AG04450 (cell line): Measurements from ENCODE around the gene KCNMA1. TPM values are rescaled to one million over a fixed set of nuclear protein-coding genes. Genes with fewer than 3 reads are reported as not detected.

Source experiments
- CTCF ChIA-PET: fragments of 300-600, 350-600 bp; formaldehyde crosslinking; extraction: SDS; loops from one replicate; lab custom pipeline; 2022; ENCODE audit warnings: antibody characterized with exemption, inconsistent platforms; lab: Charles Lee
- POLR2A ChIA-PET: fragments of 350-600 bp; formaldehyde crosslinking; extraction: SDS; loops from one replicate; lab custom pipeline; 2021; ENCODE audit warnings: antibody characterized with exemption, inconsistent platforms; lab: Yijun Ruan, JAX
- DNase-seq: peaks from one replicate; pipeline ENCODE4 v3.0.0-alpha.2; 2011; ENCODE audit warnings: low read depth, low spot score
- H3K27ac ChIP-seq: one replicate; pipeline ENCODE4 v1.5.1; 2012; ENCODE audit warnings: low read depth, low read length, control low read depth
- H3K27me3 ChIP-seq: one replicate; pipeline ENCODE4 v1.6.0; 2012; ENCODE audit warnings: low read length; ENCODE audit not compliant: control insufficient read depth, insufficient read depth
- H3K4me3 ChIP-seq: 2 replicates; pipeline ENCODE4 v1.5.1; 2011; ENCODE audit warnings: mild to moderate bottlenecking, low read depth, low read length, control low read depth
- H3K9me3 ChIP-seq: 2 replicates; pipeline ENCODE4 v1.5.1; 2012; ENCODE audit warnings: low read length; ENCODE audit not compliant: control insufficient read depth, insufficient read depth
- CTCF ChIP-seq: IDR thresholded peaks from 2 replicates; pipeline ENCODE4 v1.5.1; 2011; ENCODE audit warnings: low read depth, low read length, control low read depth, inconsistent platforms
- polyA plus RNA-seq: library from polyadenylated mRNA; depleted of rRNA; stranded (reverse); fragments of >200 nt; gene quantifications from 2 replicates; pipeline ENCODE4 v1.2.3, GENCODE V29; 2011

The KCNMA1 gene
- polyA plus RNA-seq, 1 experiment = 58.8 TPM

GRCh38 chr10:77398986-77399755 lies 238.4 kb downstream of the KCNMA1 start:
- POLR2A ChIA-PET = no interaction called here
- CTCF ChIA-PET = no interaction called here
- TF ChIP-seq CTCF = no peak
- no peak overlapping the region for H3K27ac ChIP-seq
- DNase-seq = no peak
- no peak overlapping the region for H3K4me3 ChIP-seq
- H3K9me3 ChIP-seq = no peaks in the 10 kb centered on the region
- H3K27me3 ChIP-seq = no peaks in the 10 kb centered on the region

GRCh38 chr10:77398558-77398957 lies 239.1 kb downstream of the KCNMA1 start:
- H3K27ac ChIP-seq = no peak overlapping the region
- no peaks in the 10 kb centered on the region for H3K9me3 ChIP-seq
- H3K4me3 ChIP-seq = no peak overlapping the region
- H3K27me3 ChIP-seq = no peaks in the 10 kb centered on the region
- no peak for TF ChIP-seq CTCF
- ChIA-PET CTCF (no interaction called here), POLR2A (no interaction called here)
- DNase-seq = no peak

- TF ChIP-seq CTCF = no peak
- no peak for DNase-seq
- H3K4me3 ChIP-seq = no peak overlapping the region
- no peaks in the 10 kb centered on the region for H3K9me3 ChIP-seq
- H3K27me3 ChIP-seq = no peaks in the 10 kb centered on the region
- no peak overlapping the region for H3K27ac ChIP-seq
- ChIA-PET CTCF (no interaction called here), POLR2A (no interaction called here)
Observed at GRCh38 chr10:77397103-77397502, 240.5 kb downstream of the KCNMA1 start.

- H3K27ac ChIP-seq = no peak overlapping the region
Observed at GRCh38 chr10:77396290-77396689, 241.3 kb downstream of the KCNMA1 start.

More at GRCh38 chr10:77396290-77396689, 241.3 kb downstream of the KCNMA1 start:
- H3K4me3 ChIP-seq = no peak overlapping the region
- ChIA-PET CTCF (no interaction called here), POLR2A (no interaction called here)
- no peaks in the 10 kb centered on the region for H3K9me3 ChIP-seq
- no peak for TF ChIP-seq CTCF
- no peaks in the 10 kb centered on the region for H3K27me3 ChIP-seq
- no peak for DNase-seq
